OCI-LY3 (cell line): ENCODE data around the gene KRT33A.

Source experiments
- H2AFZ ChIP-seq: fragments of 200-600, 300-600 bp; shearing (Covaris generic); 2 replicates; pipeline ENCODE4 v1.6.0; 2014; ENCODE audit warnings: antibody characterized with exemption, low read depth, low read length
- H3K27ac ChIP-seq: fragments of 200-600, 300-600 bp; sonication (generic); 2 replicates; pipeline ENCODE4 v1.5.1; 2014; ENCODE audit warnings: mild to moderate bottlenecking, low read length, moderate library complexity, mixed read lengths
- H3K27me3 ChIP-seq: fragments of 200-600, 300-600 bp; sonication (generic); 2 replicates; pipeline ENCODE4 v1.6.1; 2014; ENCODE audit warnings: low read depth, low read length, mixed read lengths
- H3K36me3 ChIP-seq: fragments of 200-600, 300-600 bp; sonication (generic); replicated peaks from 2 replicates; pipeline ENCODE3; 2014; ENCODE audit warnings: low read depth, low read length, mixed read lengths
- H3K4me1 ChIP-seq: fragments of 300-600, 200-600 bp; sonication (generic); 2 replicates; pipeline ENCODE4 v1.6.1; 2014; ENCODE audit warnings: low read length, mixed read lengths
- H3K4me2 ChIP-seq: fragments of 200-600, 300-600 bp; sonication (generic); 2 replicates; pipeline ENCODE4 v1.6.1; 2014; ENCODE audit warnings: low read length, mixed read lengths
- H3K4me3 ChIP-seq: fragments of 300-600, 200-600 bp; sonication (generic); 2 replicates; pipeline ENCODE4 v1.5.1; 2014; ENCODE audit warnings: antibody characterized with exemption, mild to moderate bottlenecking, low read length, moderate library complexity
- H3K79me2 ChIP-seq: fragments of 300-600, 200-600 bp; shearing (Covaris generic); 2 replicates; pipeline ENCODE4 v1.6.1; 2014; ENCODE audit warnings: mild to moderate bottlenecking, low read length, mixed read lengths
- H3K9ac ChIP-seq: fragments of 300-600, 200-600 bp; shearing (Covaris generic); 2 replicates; pipeline ENCODE4 v1.6.0; 2014; ENCODE audit warnings: mild to moderate bottlenecking, low read length, moderate library complexity
- H3K9me3 ChIP-seq: fragments of 200-600, 300-600 bp; shearing (Covaris generic); 2 replicates; pipeline ENCODE4 v1.6.1; 2014; ENCODE audit warnings: low read length, mixed read lengths; ENCODE audit not compliant: insufficient read depth
- H4K20me1 ChIP-seq: fragments of 200-600, 300-600 bp; sonication (generic); 2 replicates; pipeline ENCODE4 v1.6.1; 2016; ENCODE audit warnings: low read length, mixed read lengths; ENCODE audit not compliant: insufficient read depth
- CTCF ChIP-seq: fragments of 200-600, 300-600 bp; sonication (generic); IDR thresholded peaks from 2 replicates; pipeline ENCODE4 v1.5.1; 2014; ENCODE audit warnings: antibody characterized with exemption, low read length, low read depth
- EZH2phosphoT487 ChIP-seq: fragments of 200-600 bp; shearing (Covaris generic); IDR thresholded peaks from 2 replicates; pipeline ENCODE4 v1.6.1; 2018; ENCODE audit warnings: antibody characterized with exemption, mixed run types, low read depth

Gene KRT33A

GRCh38 chr17:41311111-41311510 is 39.5 kb downstream of the KRT33A start:
- no peaks in the 10 kb centered on the region for H3K79me2 ChIP-seq
- H3K4me3 ChIP-seq: no peak overlapping the region
- no peak overlapping the region for H3K4me2 ChIP-seq
- TF ChIP-seq CTCF (no peak), EZH2phosphoT487 (no peak)
- H3K27me3 ChIP-seq: peaks cover 26% of the 10 kb centered on the region
- no peak overlapping the region for H3K27ac ChIP-seq
- no peak overlapping the region for H2AFZ ChIP-seq
- no peak overlapping the region for H3K9ac ChIP-seq
- H3K9me3 ChIP-seq: no peaks in the 10 kb centered on the region
- no peaks in the 10 kb centered on the region for H4K20me1 ChIP-seq
- H3K36me3 ChIP-seq: no peaks in the 10 kb centered on the region
- peaks cover 6% of the 10 kb centered on the region; the same call in 1 of the 2 replicates for H3K4me1 ChIP-seq

- Histone ChIP-seq H2AFZ (0 out of 2 replicates have a peak within 1 kb of the TSS, but pooled peaks have one; percentile 3), H3K36me3 (no peaks in the 10 kb centered on the region), H3K27me3 (peaks cover 22% of the 10 kb centered on the region), H3K79me2 (no peaks in the 10 kb centered on the region), H3K9ac (no peak within 1 kb of the TSS), H3K4me3 (0 out of 2 replicates have a peak within 1 kb of the TSS, but pooled peaks have one; percentile 11), H3K27ac (no peak within 1 kb of the TSS), H4K20me1 (no peaks in the 10 kb centered on the region), H3K4me2 (peak within 1 kb of the TSS; percentile 28), H3K4me1 (peaks cover 6% of the 10 kb centered on the region; the same call in 1 of the 2 replicates), H3K9me3 (no peaks in the 10 kb centered on the region)
- no peak for TF ChIP-seq CTCF
- no peak for TF ChIP-seq EZH2phosphoT487
These were observed 41.7 kb downstream of the KRT33A start, which contains the start of gene KRTAP16-1 for GRCh38 chr17:41308918-41309359. Gene KRTAP16-1, minus strand, starts transcription at chr17:41309309. Its CDS starts 56 bp downstream, at chr17:41309253.

GRCh38 chr17:41308251-41308917 is 42.2 kb downstream of the KRT33A start:
- Histone ChIP-seq H3K4me1 (peaks cover 6% of the 10 kb centered on the region; the same call in 1 of the 2 replicates), H4K20me1 (no peaks in the 10 kb centered on the region), H3K27me3 (peaks cover 22% of the 10 kb centered on the region), H3K27ac (no peak overlapping the region), H3K9ac (no peak overlapping the region), H3K36me3 (no peaks in the 10 kb centered on the region), H3K79me2 (no peaks in the 10 kb centered on the region), H3K4me2 (peak overlapping the region; percentile 28), H3K4me3 (0 out of 2 replicates have a peak overlapping the region, but pooled peaks have one; percentile 11), H2AFZ (0 out of 2 replicates have a peak overlapping the region, but pooled peaks have one; percentile 3), H3K9me3 (no peaks in the 10 kb centered on the region)
- TF ChIP-seq EZH2phosphoT487 (no peak), CTCF (no peak)

- Histone ChIP-seq H3K4me3 (no peak overlapping the region), H3K9ac (no peak overlapping the region), H2AFZ (no peak overlapping the region), H3K4me1 (peaks cover 6% of the 10 kb centered on the region; the same call in 1 of the 2 replicates), H3K27me3 (peaks cover 19% of the 10 kb centered on the region), H3K27ac (no peak overlapping the region), H3K36me3 (no peaks in the 10 kb centered on the region), H3K9me3 (no peaks in the 10 kb centered on the region), H4K20me1 (no peaks in the 10 kb centered on the region), H3K79me2 (no peaks in the 10 kb centered on the region), H3K4me2 (no peak overlapping the region)
- TF ChIP-seq EZH2phosphoT487 (no peak), CTCF (no peak)
These were observed 43.0 kb downstream of the KRT33A start for GRCh38 chr17:41307647-41308046.
